Measurements from ENCODE around the gene MCTS1.

Gene MCTS1

GRCh38 chrX:120660637-120661036 lies 56.7 kb downstream of the MCTS1 start:
- no peak for TF ChIP-seq CTCF (IDR thresholded peaks at IDR 0.05; ENCODE audit: low read depth, low read length, missing control alignments)
- H3K4me3 ChIP-seq (ENCODE audit: low read depth, low read length): no peak overlapping the region
- DNase-seq (ENCODE audit: low read depth): no peak
